B cell (primary cell): ENCODE data around the gene HNRNPU. TPM values are rescaled to one million over a fixed set of nuclear protein-coding genes. Genes with fewer than 3 reads are reported as not detected.

Experiments
- ATAC-seq: fragments of 200-7000 bp; cut with Tn5 transposase; one replicate; pipeline ENCODE4 v1.10.0; 2021; ENCODE audit warnings: low read depth, mild to moderate bottlenecking, moderate number of reproducible peaks, moderate library complexity
- CTCF ChIA-PET: fragments of 350-600 bp; sonication (Branson Sonifier 250); formaldehyde crosslinking; loops from one replicate; lab custom pipeline; 2021; ENCODE audit warnings: antibody characterized with exemption, inconsistent platforms; lab: Charles Lee
- POLR2A ChIA-PET: fragments of 350-600 bp; sonication (Branson Sonifier 250); formaldehyde crosslinking; loops from one replicate; lab custom pipeline; 2021; ENCODE audit warnings: antibody characterized with exemption; lab: Charles Lee
- DNase-seq: peaks from one replicate; pipeline ENCODE4 v3.0.0; 2013
- H2AFZ ChIP-seq: 2 replicates; pipeline ENCODE4 v1.6.1; 2012; ENCODE audit warnings: mild to moderate bottlenecking, low read depth, low read length; ENCODE audit not compliant: insufficient read depth, poor library complexity, severe bottlenecking
- H3K27ac ChIP-seq, 2 donors: 1 replicate in 1 of 2; 2 replicates in 1 of 2; pipeline ENCODE4 v1.5.1; 2012 to 2013; ENCODE audit warnings: low read length in 2 of 2, mild to moderate bottlenecking in 2 of 2, moderate library complexity in 1 of 2
- H3K27me3 ChIP-seq, 4 experiments: fragments of 200-600 bp in 1 of 4; sonication (generic) in 1 of 4; replicated peaks in 1 of 4; 1 replicate in 2 of 4; 2 replicates in 2 of 4; pipeline versions ENCODE4 v1.6.1 to v1.7.0; 2013 to 2016; ENCODE audit warnings: low read length in 3 of 4, mild to moderate bottlenecking in 2 of 4, mixed read lengths in 1 of 4, moderate library complexity in 1 of 4; ENCODE audit not compliant: insufficient read depth in 4 of 4, control insufficient read depth in 3 of 4; ENCODE audit errors: control extremely low read depth in 1 of 4
- H3K36me3 ChIP-seq, 2 experiments: replicated peaks in 1 of 2; 1 replicate in 1 of 2; 2 replicates in 1 of 2; pipeline versions ENCODE4 v1.6.1 to v1.7.1; 2013; ENCODE audit warnings: low read length in 1 of 2; ENCODE audit not compliant: insufficient read depth in 2 of 2, control insufficient read depth in 1 of 2; ENCODE audit errors: control extremely low read depth in 1 of 2, extremely low read depth in 1 of 2
- H3K4me1 ChIP-seq, 2 donors: fragments of 200-600 bp in 1 of 2; sonication (generic) in 1 of 2; 1 replicate in 1 of 2; 2 replicates in 1 of 2; pipeline versions ENCODE4 v1.5.1 to v1.6.1; 2013 to 2017; ENCODE audit warnings: low read length in 2 of 2; ENCODE audit not compliant: control insufficient read depth in 2 of 2, insufficient read depth in 2 of 2
- H3K4me2 ChIP-seq: replicated peaks from 2 replicates; pipeline ENCODE3; 2012; ENCODE audit warnings: mild to moderate bottlenecking, low read depth, low read length; ENCODE audit not compliant: poor library complexity, severe bottlenecking
- H3K4me3 ChIP-seq, 5 experiments: fragments of 200-600 bp in 1 of 5; sonication (generic) in 1 of 5; 1 replicate in 3 of 5; 2 replicates in 2 of 5; pipeline versions ENCODE4 v1.5.1 to v1.7.0; 2011 to 2016; ENCODE audit warnings: low read length in 4 of 5, mild to moderate bottlenecking in 4 of 5, low read depth in 2 of 5, control low read depth in 1 of 5, moderate library complexity in 1 of 5; ENCODE audit not compliant: insufficient read depth in 1 of 5; ENCODE audit errors: control extremely low read depth in 1 of 5, extremely low read depth in 1 of 5
- H3K79me2 ChIP-seq: fragments of 200-600 bp; sonication (generic); one replicate; pipeline ENCODE4 v1.6.0; 2016; ENCODE audit warnings: low read length; ENCODE audit not compliant: control insufficient read depth, insufficient read depth
- H3K9ac ChIP-seq: fragments of 200-600 bp; sonication (generic); 2 replicates; pipeline ENCODE4 v1.6.1; 2017; ENCODE audit warnings: mild to moderate bottlenecking, low read length, moderate library complexity
- H3K9me3 ChIP-seq, 3 donors: one replicate each; pipeline versions ENCODE4 v1.6.1 to v1.7.1; 2013; ENCODE audit warnings: low read length in 2 of 3; ENCODE audit not compliant: control insufficient read depth in 2 of 3, insufficient read depth in 1 of 3; ENCODE audit errors: control extremely low read depth in 1 of 3
- H4K20me1 ChIP-seq: 2 replicates; pipeline ENCODE4 v1.6.0; 2012; ENCODE audit warnings: mild to moderate bottlenecking, low read length; ENCODE audit not compliant: insufficient read depth, control insufficient read depth, poor library complexity, severe bottlenecking
- H3K27ac Mint-ChIP-seq: one replicate; pipeline ENCODE4 v1.8.0; 2021; ENCODE audit warnings: mixed read lengths
- H3K27me3 Mint-ChIP-seq: one replicate; pipeline ENCODE4 v1.8.0; 2021; ENCODE audit warnings: mixed read lengths
- H3K4me1 Mint-ChIP-seq: one replicate; pipeline ENCODE4 v1.8.0; 2021; ENCODE audit warnings: mixed read lengths
- H3K4me3 Mint-ChIP-seq: one replicate; pipeline ENCODE4 v1.8.0; 2021; ENCODE audit warnings: mixed read lengths
- H3K9me3 Mint-ChIP-seq: one replicate; pipeline ENCODE4 v1.8.0; 2022; ENCODE audit warnings: mixed read lengths; ENCODE audit not compliant: insufficient read depth
- EZH2 ChIP-seq: IDR thresholded peaks from 2 replicates; pipeline ENCODE4 v1.6.1; 2012; ENCODE audit warnings: borderline replicate concordance, low read depth, mild to moderate bottlenecking, moderate library complexity, low read length; ENCODE audit not compliant: insufficient read depth, poor library complexity, severe bottlenecking
- WGBS: methylation state at CpG from one replicate; pipeline ENCODE4 v1.1.5; 2013; ENCODE audit warnings: missing lambda C conversion rate; ENCODE audit not compliant: insufficient coverage; 5-methylcytosine and 5-hydroxymethylcytosine counted together
- intact Hi-C: fragments of 100-400 bp; cut with micrococcal nuclease; formaldehyde crosslinking; loops from one replicate; pipeline ENCODE4 v1.10.0; 2022
- polyA plus RNA-seq: library from polyadenylated mRNA; depleted of rRNA; stranded (reverse); fragments of >200 nt; gene quantifications from 2 replicates; pipeline ENCODE4 v1.2.3, GENCODE V29; 2012
- total RNA-seq, 2 donors: library from RNA; stranded (reverse); fragments of 120-200 nt in 1 of 2; gene quantifications; 1 replicate in 1 of 2; 2 replicates in 1 of 2; pipeline versions ENCODE4 v1.2.3 to v1.2.4, GENCODE V29; 2013 to 2022
- TF ChIP-seq, protein P1 (sequence below): fragments of 200-600 bp; IDR thresholded peaks from one replicate; pipeline ENCODE4 v1.8.0; 2022; ENCODE audit warnings: antibody characterized with exemption, mild to moderate bottlenecking

Gene HNRNPU
- total and polyA plus RNA-seq, 2 donors (not counting 1 experiment from before 2014, with no cell fraction given) = 95.2 to 406 TPM

- TF ChIP-seq EZH2 = no peak
- TF ChIP-seq, protein P1, sequence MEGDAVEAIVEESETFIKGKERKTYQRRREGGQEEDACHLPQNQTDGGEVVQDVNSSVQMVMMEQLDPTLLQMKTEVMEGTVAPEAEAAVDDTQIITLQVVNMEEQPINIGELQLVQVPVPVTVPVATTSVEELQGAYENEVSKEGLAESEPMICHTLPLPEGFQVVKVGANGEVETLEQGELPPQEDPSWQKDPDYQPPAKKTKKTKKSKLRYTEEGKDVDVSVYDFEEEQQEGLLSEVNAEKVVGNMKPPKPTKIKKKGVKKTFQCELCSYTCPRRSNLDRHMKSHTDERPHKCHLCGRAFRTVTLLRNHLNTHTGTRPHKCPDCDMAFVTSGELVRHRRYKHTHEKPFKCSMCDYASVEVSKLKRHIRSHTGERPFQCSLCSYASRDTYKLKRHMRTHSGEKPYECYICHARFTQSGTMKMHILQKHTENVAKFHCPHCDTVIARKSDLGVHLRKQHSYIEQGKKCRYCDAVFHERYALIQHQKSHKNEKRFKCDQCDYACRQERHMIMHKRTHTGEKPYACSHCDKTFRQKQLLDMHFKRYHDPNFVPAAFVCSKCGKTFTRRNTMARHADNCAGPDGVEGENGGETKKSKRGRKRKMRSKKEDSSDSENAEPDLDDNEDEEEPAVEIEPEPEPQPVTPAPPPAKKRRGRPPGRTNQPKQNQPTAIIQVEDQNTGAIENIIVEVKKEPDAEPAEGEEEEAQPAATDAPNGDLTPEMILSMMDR = no peak
- peak overlapping the region; percentile 100 for H3K4me3 Mint-ChIP-seq
Observed at GRCh38 chr1:244834543-244835275, 29.6 kb downstream of the HNRNPU start.

More at GRCh38 chr1:244834543-244835275, 29.6 kb downstream of the HNRNPU start:
- Histone ChIP-seq H3K9ac (peak overlapping the region; percentile 93), H3K4me1 (peaks cover 21 to 27% of the 10 kb centered on the region in 2 donors), H3K36me3 (no peaks in the 10 kb centered on the region), H3K27ac (peak overlapping the region; percentile 97), H3K4me3 (peak overlapping the region; percentile 89 to 98 (median 94)), H4K20me1 (no peaks in the 10 kb centered on the region), H3K9me3 (no peaks in the 10 kb centered on the region), H2AFZ (peak overlapping the region; percentile 91), H3K27me3 (no peaks in the 10 kb centered on the region), H3K4me2 (peak overlapping the region; percentile 75), H3K79me2 (peaks cover 21% of the 10 kb centered on the region)
- POLR2A ChIA-PET = interaction anchor here (0.8 to 5.4 kb wide), 13 partner anchors 19 to 786 kb away, joined by 3 to 135 read pairs (median 6); partner anchors contain the start of genes CATSPERE, DESI2 and HNRNPU
- 0% methylated on average over 47 of the region's 49 CpGs for WGBS
- CTCF ChIA-PET = interaction anchor here (0.7 to 6.4 kb wide), 11 partner anchors 10 to 231 kb away, joined by 3 to 70 read pairs (median 6); partner anchors contain the start of genes DESI2 and HNRNPU
- no peaks in the 10 kb centered on the region for H3K27me3 Mint-ChIP-seq
- no peaks in the 10 kb centered on the region for H3K9me3 Mint-ChIP-seq
- peak overlapping the region; percentile 100 for H3K27ac Mint-ChIP-seq
- H3K4me1 Mint-ChIP-seq = peaks cover 53% of the 10 kb centered on the region
- peak; percentile 97 for DNase-seq
- peak; percentile 70 for ATAC-seq
- intact Hi-C loops = loop anchor here (1.0 to 10.0 kb wide), 5 partner anchors 30 to 790 kb away; partner anchors contain the start of gene HNRNPU
